Esophagus squamous epithelium (tissue), 5 donors: Measurements from ENCODE around the gene LHPP. TPM values are rescaled to one million over a fixed set of nuclear protein-coding genes. Genes with fewer than 3 reads are reported as not detected.

ENCODE experiments used
- DNase-seq: peaks from one replicate; lab custom pipeline; 2025; lab: John Stamatoyannopoulos, UW
- H3K27ac ChIP-seq, 4 donors: fragments of 200-600 bp; sonication (generic); one replicate each; pipeline ENCODE4 v1.5.1; 2016 to 2019; ENCODE audit warnings: mild to moderate bottlenecking in 1 of 4
- H3K27me3 ChIP-seq, 4 donors: fragments of 200-600 bp; sonication (generic); 1 replicate in 3 of 4; 2 replicates in 1 of 4; pipeline versions ENCODE4 v1.5.1 to v1.6.0; 2017 to 2021; ENCODE audit warnings: antibody characterized with exemption in 1 of 4
- H3K36me3 ChIP-seq, 3 donors: fragments of 200-600 bp; sonication (generic); one replicate each; pipeline ENCODE4 v1.5.1; 2016 to 2019
- H3K4me1 ChIP-seq, 3 donors: fragments of 200-600 bp; sonication (generic); one replicate each; pipeline ENCODE4 v1.5.1; 2017 to 2019
- H3K4me3 ChIP-seq, 4 donors: fragments of 200-600 bp; sonication (generic); 1 replicate in 3 of 4; 2 replicates in 1 of 4; pipeline ENCODE4 v1.5.1; 2016 to 2019; ENCODE audit warnings: mild to moderate bottlenecking in 2 of 4, moderate library complexity in 1 of 4
- H3K9me3 ChIP-seq, 3 donors: fragments of 200-600 bp; sonication (generic); one replicate each; pipeline ENCODE4 v1.5.1; 2016 to 2019
- POLR2A ChIP-seq, 4 donors: fragments of 450-650 bp; IDR thresholded peaks; one replicate each; pipeline ENCODE4 v1.6.1; 2017; ENCODE audit warnings: antibody characterized with exemption in 4 of 4, mild to moderate bottlenecking in 4 of 4, moderate library complexity in 3 of 4
- WGBS, 2 donors: methylation state at CpG; one replicate each; pipeline ENCODE4 v1.1.5; 2018; 5-methylcytosine and 5-hydroxymethylcytosine counted together
- intact Hi-C: fragments of 100-400 bp; cut with DNase I; formaldehyde crosslinking; loops from one replicate; pipeline ENCODE4 v1.15.0; 2022
- total RNA-seq, 4 donors: library from RNA; depleted of rRNA; stranded (reverse); fragments of >200 nt; gene quantifications; one replicate each; pipeline ENCODE4 v1.1.0, GENCODE V29; 2016
- TF ChIP-seq, protein P1 (sequence below), 6 experiments: fragments of 450-650 bp in 4 of 6; fragments of 200-600 bp in 2 of 6; sonication (generic) in 2 of 6; IDR thresholded peaks; one replicate each; pipeline ENCODE4 v1.5.1; 2016 to 2019; ENCODE audit warnings: antibody characterized with exemption in 6 of 6, mild to moderate bottlenecking in 4 of 6, moderate library complexity in 4 of 6
- donor health status: DM: yes; HTN: yes; CAD: no.

Gene LHPP
- total RNA-seq, 4 donors from 2014 or later = 13.9 to 41.1 (median 24.3) TPM

GRCh38 chr10:124481717-124482116, 20.1 kb downstream of the LHPP start:
- Histone ChIP-seq H3K9me3 (no peaks in the 10 kb centered on the region), H3K27me3 (no peaks in the 10 kb centered on the region), H3K4me1 (peaks cover 0 to 8% (median 0%) of the 10 kb centered on the region in 3 donors), H3K4me3 (no peak overlapping the region), H3K27ac (no peak overlapping the region), H3K36me3 (peaks cover 0 to 9% (median 0%) of the 10 kb centered on the region in 3 donors)
- no peak for TF ChIP-seq POLR2A (IDR thresholded peaks at IDR 0.05)
- TF ChIP-seq, protein P1, sequence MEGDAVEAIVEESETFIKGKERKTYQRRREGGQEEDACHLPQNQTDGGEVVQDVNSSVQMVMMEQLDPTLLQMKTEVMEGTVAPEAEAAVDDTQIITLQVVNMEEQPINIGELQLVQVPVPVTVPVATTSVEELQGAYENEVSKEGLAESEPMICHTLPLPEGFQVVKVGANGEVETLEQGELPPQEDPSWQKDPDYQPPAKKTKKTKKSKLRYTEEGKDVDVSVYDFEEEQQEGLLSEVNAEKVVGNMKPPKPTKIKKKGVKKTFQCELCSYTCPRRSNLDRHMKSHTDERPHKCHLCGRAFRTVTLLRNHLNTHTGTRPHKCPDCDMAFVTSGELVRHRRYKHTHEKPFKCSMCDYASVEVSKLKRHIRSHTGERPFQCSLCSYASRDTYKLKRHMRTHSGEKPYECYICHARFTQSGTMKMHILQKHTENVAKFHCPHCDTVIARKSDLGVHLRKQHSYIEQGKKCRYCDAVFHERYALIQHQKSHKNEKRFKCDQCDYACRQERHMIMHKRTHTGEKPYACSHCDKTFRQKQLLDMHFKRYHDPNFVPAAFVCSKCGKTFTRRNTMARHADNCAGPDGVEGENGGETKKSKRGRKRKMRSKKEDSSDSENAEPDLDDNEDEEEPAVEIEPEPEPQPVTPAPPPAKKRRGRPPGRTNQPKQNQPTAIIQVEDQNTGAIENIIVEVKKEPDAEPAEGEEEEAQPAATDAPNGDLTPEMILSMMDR (IDR thresholded peaks at IDR 0.05) = no peak
- 83 to 90% methylated on average over 4 to 6 of the region's 6 CpGs for WGBS, 2 donors
- no peak for DNase-seq
- intact Hi-C loops = no loop called here

DNA sequence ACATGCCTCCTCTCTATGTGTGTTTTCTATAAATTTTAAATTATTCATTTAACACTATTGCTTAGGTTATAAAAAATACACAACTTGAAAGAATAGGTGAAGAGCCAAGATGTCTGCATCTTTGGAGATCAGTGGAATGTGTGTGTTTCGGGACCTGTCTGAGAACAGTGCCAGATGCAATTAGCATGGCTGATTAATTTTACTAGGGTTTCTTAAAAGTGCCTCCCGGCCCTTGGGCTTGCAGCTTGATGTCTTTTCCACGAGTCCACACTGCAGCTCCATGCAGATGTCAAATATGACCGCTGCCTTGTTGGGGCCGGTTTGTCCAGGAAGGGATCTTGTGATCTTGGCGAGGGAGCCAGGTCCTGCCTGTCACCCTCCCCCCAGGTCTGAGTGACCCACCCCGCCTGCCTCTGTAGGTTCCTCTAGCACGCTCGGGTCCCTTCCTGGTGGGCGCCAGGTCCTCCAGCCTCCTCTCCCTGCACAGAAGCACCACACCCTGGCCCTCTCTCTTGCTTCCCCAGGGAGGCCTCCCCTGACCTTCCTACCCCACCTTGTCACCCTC, 20.7 kb downstream of the LHPP start:
- H3K27me3 ChIP-seq = no peaks in the 10 kb centered on the region
- no peak for DNase-seq
- intact Hi-C loops = no loop called here
- H3K4me1 ChIP-seq = peaks cover 0 to 8% (median 0%) of the 10 kb centered on the region in 3 donors
- H3K27ac ChIP-seq = no peak overlapping the region
- H3K4me3 ChIP-seq = no peak overlapping the region
- TF ChIP-seq, protein P1 (IDR thresholded peaks at IDR 0.05) = no peak
- no peak for TF ChIP-seq POLR2A (IDR thresholded peaks at IDR 0.05)
- WGBS, 2 donors = 83 to 90% methylated on average over 7 to 9 of the region's 10 CpGs
- peaks cover 0 to 3% (median 0%) of the 10 kb centered on the region in 3 donors for H3K9me3 ChIP-seq
- peaks cover 0 to 9% (median 0%) of the 10 kb centered on the region in 3 donors for H3K36me3 ChIP-seq

DNA sequence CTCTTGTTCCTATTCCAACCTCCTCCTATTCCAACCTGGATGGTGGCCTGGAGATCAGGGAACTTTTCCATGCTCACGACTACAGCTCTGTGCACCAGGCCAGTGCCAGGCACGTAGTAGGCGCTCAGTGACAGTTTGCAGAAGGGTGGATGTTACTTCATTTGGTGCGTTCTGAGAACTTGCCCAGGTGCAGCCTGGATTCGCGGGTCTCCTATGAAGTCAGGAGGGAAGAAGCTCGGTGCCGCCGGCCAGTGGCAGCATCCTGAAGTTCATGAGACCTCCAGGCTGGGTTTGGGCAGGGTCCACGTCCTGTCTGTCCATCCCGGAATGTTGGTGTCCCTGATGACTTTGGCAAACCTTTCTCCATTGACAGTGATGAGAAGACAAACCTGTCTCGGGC, 21.3 kb downstream of the LHPP start:
- peaks cover 0 to 9% (median 0%) of the 10 kb centered on the region in 3 donors for H3K36me3 ChIP-seq
- H3K9me3 ChIP-seq = peaks cover 0 to 3% (median 0%) of the 10 kb centered on the region in 3 donors
- TF ChIP-seq POLR2A (IDR thresholded peaks at IDR 0.05) = no peak
- TF ChIP-seq, protein P1 (IDR thresholded peaks at IDR 0.05) = no peak
- WGBS, 2 donors = 90 to 97% methylated on average over 5 to 7 of the region's 12 CpGs
- no peak for DNase-seq
- intact Hi-C loops = no loop called here
- H3K4me3 ChIP-seq = no peak overlapping the region
- no peak overlapping the region for H3K27ac ChIP-seq
- peaks cover 0 to 8% (median 0%) of the 10 kb centered on the region in 3 donors for H3K4me1 ChIP-seq
- no peaks in the 10 kb centered on the region for H3K27me3 ChIP-seq

- Histone ChIP-seq H3K4me1 (no peaks in the 10 kb centered on the region), H3K4me3 (no peak overlapping the region), H3K27me3 (no peaks in the 10 kb centered on the region), H3K27ac (no peak overlapping the region), H3K36me3 (peaks cover 0 to 20% (median 0%) of the 10 kb centered on the region in 3 donors), H3K9me3 (peaks cover 0 to 3% (median 0%) of the 10 kb centered on the region in 3 donors)
- 80 to 90% methylated on average over 2 to 4 of the region's 17 CpGs for WGBS, 2 donors
- intact Hi-C loops = no loop called here
- no peak for DNase-seq
- TF ChIP-seq POLR2A (IDR thresholded peaks at IDR 0.05) = no peak
- TF ChIP-seq, protein P1 (IDR thresholded peaks at IDR 0.05) = no peak
These were observed 22.4 kb downstream of the LHPP start for GRCh38 chr10:124484031-124484430.

DNA sequence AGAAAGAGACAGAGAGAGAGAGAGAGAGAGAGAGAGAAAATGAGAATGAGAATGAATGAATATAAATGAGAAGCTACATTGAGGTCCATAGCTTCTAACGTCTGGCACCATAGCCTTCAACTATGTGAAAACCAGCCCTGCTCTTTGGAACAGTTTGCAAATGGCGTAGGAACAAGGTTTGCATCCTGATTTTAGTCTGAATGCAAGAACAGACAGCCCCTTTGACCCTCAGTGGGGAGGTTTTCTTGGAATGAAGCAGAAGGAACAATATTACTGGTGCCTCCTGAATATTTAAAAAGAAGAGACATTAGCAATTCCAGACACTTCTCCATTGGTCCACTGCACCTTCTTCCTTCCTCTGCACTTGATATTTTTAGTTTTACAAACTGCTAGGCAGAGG, 23.0 kb downstream of the LHPP start:
- Histone ChIP-seq H3K4me1 (no peaks in the 10 kb centered on the region), H3K36me3 (peaks cover 0 to 26% (median 0%) of the 10 kb centered on the region in 3 donors), H3K4me3 (no peak overlapping the region), H3K27ac (no peak overlapping the region), H3K9me3 (peaks cover 0 to 3% (median 0%) of the 10 kb centered on the region in 3 donors), H3K27me3 (no peaks in the 10 kb centered on the region)
- intact Hi-C loops = no loop called here
- DNase-seq = no peak
- TF ChIP-seq, protein P1 (IDR thresholded peaks at IDR 0.05) = no peak
- no peak for TF ChIP-seq POLR2A (IDR thresholded peaks at IDR 0.05)
- 64 to 78% methylated on average over 2 of the region's 2 CpGs for WGBS, 2 donors
